Progenitor cell of endocrine pancreas (in vitro differentiated cells): Measurements from ENCODE around the gene ATXN7L3. TPM values are rescaled to one million over a fixed set of nuclear protein-coding genes. Genes with fewer than 3 reads are reported as not detected.
A peak's percentile ranks its signal among the peaks of the same experiment; 100 is the strongest.

Experiments
- DNase-seq: peaks from one replicate; pipeline ENCODE4 v3.0.0; 2021; ENCODE audit warnings: low spot score; ENCODE audit not compliant: unreplicated experiment
- H3K27ac Mint-ChIP-seq: 2 replicates; pipeline ENCODE4 v1.8.0; 2021; ENCODE audit warnings: mild to moderate bottlenecking, moderate library complexity, mixed read lengths
- H3K27me3 Mint-ChIP-seq: 2 replicates; pipeline ENCODE4 v1.8.0; 2021; ENCODE audit warnings: mixed read lengths
- H3K36me3 Mint-ChIP-seq: 2 replicates; pipeline ENCODE4 v1.8.0; 2022; ENCODE audit warnings: mixed read lengths; ENCODE audit not compliant: insufficient read depth
- H3K4me1 Mint-ChIP-seq: 2 replicates; pipeline ENCODE4 v1.8.0; 2021; ENCODE audit warnings: low read depth, mixed read lengths
- H3K4me3 Mint-ChIP-seq: 2 replicates; pipeline ENCODE4 v1.8.0; 2021; ENCODE audit warnings: low read depth, mild to moderate bottlenecking, moderate library complexity, mixed read lengths
- H3K9me3 Mint-ChIP-seq: 2 replicates; pipeline ENCODE4 v1.8.0; 2021; ENCODE audit warnings: low read depth, mixed read lengths
- total RNA-seq: library from RNA; stranded (reverse); gene quantifications from 2 replicates; pipeline ENCODE4 v1.2.1, GENCODE V29; 2021
- TF ChIP-seq, protein P1 (sequence below): fragments of 200-600 bp; sonication (generic); IDR thresholded peaks from one replicate; pipeline ENCODE4 v1.5.0; 2021; ENCODE audit warnings: antibody characterized with exemption, mild to moderate bottlenecking; ENCODE audit not compliant: unreplicated experiment

The ATXN7L3 gene
- total RNA-seq, 1 donor from 2014 or later = 135 TPM

DNA sequence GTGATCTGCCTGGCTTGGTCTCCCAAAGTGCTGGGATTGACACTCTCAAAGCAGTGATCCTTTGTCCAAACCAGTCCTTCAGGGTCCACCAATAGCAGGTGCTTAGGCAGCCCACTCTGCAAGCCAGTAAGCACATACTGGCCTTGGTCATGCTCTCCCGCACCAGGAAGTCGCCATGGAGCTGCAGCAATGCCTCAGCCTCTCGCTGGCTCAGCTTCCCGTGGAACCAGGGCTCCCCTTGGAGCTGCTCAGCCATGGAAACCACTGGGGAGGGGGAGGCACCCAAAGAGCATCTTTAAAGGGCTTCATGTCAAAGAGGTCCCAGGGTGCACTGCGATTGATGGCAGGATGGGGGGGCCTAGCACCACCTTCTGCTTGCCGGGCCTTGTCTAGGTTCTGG is 29.4 kb upstream of the ATXN7L3 start:
- Mint-ChIP-seq H3K9me3 (no peaks in the 10 kb centered on the region), H3K4me3 (no peak overlapping the region), H3K27me3 (no peaks in the 10 kb centered on the region), H3K4me1 (peaks cover 4% of the 10 kb centered on the region), H3K36me3 (no peaks in the 10 kb centered on the region), H3K27ac (no peak overlapping the region)
- no peak for DNase-seq
- TF ChIP-seq, protein P1, sequence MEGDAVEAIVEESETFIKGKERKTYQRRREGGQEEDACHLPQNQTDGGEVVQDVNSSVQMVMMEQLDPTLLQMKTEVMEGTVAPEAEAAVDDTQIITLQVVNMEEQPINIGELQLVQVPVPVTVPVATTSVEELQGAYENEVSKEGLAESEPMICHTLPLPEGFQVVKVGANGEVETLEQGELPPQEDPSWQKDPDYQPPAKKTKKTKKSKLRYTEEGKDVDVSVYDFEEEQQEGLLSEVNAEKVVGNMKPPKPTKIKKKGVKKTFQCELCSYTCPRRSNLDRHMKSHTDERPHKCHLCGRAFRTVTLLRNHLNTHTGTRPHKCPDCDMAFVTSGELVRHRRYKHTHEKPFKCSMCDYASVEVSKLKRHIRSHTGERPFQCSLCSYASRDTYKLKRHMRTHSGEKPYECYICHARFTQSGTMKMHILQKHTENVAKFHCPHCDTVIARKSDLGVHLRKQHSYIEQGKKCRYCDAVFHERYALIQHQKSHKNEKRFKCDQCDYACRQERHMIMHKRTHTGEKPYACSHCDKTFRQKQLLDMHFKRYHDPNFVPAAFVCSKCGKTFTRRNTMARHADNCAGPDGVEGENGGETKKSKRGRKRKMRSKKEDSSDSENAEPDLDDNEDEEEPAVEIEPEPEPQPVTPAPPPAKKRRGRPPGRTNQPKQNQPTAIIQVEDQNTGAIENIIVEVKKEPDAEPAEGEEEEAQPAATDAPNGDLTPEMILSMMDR = no peak

DNA sequence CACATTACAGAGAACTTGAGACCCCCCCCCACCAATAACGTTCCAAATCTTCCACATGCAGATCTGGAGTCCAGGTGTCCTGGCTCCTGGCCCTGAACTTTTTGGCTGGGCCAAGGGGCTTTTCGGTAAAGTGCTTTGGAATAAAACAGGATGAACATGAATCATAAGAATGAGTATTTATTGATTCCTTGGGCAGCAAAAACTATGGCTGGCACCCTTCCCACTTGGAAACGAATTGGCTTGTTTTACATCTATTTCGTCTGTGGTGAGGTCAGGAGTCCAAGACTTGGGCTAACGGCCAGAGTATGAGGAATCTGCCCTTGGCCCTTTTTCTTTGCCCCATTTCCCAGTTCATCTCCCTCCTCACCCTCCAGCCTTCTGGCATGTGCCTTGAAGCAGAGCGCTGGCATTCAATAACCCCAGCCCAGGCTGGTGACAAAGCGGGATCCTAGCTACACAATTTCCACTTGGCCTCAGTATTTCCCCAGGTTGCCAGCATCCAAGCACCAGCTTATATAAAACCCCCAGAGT is 23.9 kb upstream of the ATXN7L3 start:
- Mint-ChIP-seq H3K36me3 (no peaks in the 10 kb centered on the region), H3K27me3 (no peaks in the 10 kb centered on the region), H3K4me3 (no peak overlapping the region), H3K4me1 (peaks cover 10% of the 10 kb centered on the region), H3K27ac (no peak overlapping the region), H3K9me3 (no peaks in the 10 kb centered on the region)
- no peak for DNase-seq
- TF ChIP-seq, protein P1 = no peak

DNA sequence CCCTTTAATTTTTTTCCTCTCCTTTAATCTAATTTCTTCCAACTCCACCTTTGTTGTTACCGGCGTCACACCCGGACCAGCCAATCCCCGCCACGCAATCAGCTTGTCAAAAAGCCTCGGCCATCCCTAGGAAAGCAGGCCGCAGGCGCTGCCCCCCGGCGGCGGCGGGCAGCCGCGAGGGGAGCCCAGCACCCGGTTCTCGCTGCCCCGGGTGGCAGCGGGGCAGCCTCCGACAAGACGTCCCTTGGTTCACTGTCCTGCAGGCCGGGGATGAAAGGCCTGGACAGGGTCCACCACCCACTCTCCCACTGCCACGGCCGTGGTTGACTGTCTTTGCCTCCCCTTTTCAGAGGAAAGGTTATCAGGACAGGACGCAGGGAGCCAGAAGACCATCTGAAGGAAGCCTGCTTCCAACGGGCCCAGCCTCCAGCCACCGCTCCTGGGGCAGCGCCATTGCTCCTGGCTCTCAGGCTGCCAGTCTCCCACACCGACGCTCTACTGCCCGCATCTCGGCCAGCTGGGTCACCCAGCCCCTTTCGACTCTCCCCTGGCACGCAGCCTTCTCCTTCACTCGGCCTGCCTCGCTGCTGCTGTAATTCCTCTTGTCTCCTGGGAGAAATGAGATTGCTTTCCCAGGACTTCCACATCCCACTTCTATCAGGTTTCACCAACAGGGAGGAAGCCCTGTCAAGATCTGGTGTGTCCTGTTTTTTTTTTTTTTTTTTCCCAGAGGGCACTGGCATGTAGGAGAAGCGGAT is 22.6 kb upstream of the ATXN7L3 start:
- peak overlapping the region; percentile 90 for H3K27ac Mint-ChIP-seq
- H3K4me3 Mint-ChIP-seq = peak overlapping the region; percentile 91
- H3K27me3 Mint-ChIP-seq = no peaks in the 10 kb centered on the region
- H3K4me1 Mint-ChIP-seq = peaks cover 14% of the 10 kb centered on the region
- no peak for DNase-seq
- no peaks in the 10 kb centered on the region for H3K36me3 Mint-ChIP-seq
- H3K9me3 Mint-ChIP-seq = no peaks in the 10 kb centered on the region
- TF ChIP-seq, protein P1 = peak; percentile 30

DNA sequence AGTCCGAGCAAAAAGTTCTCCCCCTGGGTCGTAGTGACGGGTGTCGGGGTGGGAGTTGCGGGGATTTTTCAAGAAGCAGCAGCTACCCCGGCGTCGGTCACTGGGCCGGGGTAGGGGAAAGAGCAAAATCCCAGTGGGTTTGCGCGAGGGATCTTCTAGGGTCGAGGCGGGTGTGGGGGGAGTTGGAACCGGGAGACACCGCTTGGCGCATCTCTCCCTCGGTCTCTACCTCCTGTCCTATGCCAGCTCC is 22.1 kb upstream of the ATXN7L3 start:
- Mint-ChIP-seq H3K4me3 (peak overlapping the region; percentile 91), H3K27me3 (no peaks in the 10 kb centered on the region), H3K36me3 (peaks cover 3% of the 10 kb centered on the region), H3K9me3 (no peaks in the 10 kb centered on the region), H3K4me1 (peaks cover 14% of the 10 kb centered on the region), H3K27ac (peak overlapping the region; percentile 90)
- TF ChIP-seq, protein P1 = no peak
- DNase-seq = no peak

DNA sequence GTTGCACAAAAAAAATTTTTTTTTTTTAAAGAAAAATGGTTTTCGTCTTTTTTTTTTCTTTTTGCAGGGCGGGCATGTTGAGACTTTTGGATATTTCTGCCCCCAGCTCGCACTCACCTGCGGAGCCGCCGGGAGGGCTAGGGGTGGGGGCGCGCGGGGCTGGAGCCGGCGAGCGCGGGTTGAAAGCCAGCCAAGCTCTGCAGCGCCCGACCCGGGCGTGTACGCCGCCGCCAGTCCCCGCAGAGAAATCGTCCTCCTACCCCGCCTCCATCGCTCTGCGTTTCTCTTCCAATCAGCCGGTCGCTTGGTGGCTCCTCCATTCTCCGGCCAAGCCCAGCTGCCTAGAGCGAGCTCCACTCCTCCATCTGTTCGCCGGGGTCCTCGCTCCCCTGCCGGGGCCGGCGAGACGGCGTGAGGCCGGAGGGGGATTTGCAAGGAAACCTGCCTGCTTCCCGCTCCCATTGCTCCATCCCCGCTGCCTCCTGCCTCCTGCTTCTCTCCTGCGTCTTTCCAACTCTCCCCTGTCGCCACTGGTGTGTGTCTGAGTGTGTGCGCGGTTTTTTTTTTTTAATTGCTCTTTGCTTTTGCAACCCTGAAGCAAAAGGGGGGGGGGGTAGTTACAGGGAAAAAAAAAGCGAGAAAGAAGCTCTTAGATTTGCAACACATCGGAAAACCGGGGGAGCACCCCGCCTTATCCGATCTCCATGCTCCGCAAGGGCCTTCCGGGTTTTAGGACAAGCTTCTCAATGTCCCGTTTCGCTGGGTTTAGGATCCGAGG is 21.6 kb upstream of the ATXN7L3 start:
- TF ChIP-seq, protein P1 = no peak
- Mint-ChIP-seq H3K27ac (peak overlapping the region; percentile 90), H3K4me1 (peaks cover 14% of the 10 kb centered on the region), H3K4me3 (peak overlapping the region; percentile 91), H3K27me3 (no peaks in the 10 kb centered on the region), H3K9me3 (no peaks in the 10 kb centered on the region), H3K36me3 (peaks cover 7% of the 10 kb centered on the region)
- DNase-seq = peak; percentile 62
